Vein endothelial cell (primary cell): Measurements from ENCODE around the gene ZGRF1. TPM values are rescaled to one million over a fixed set of nuclear protein-coding genes. Genes with fewer than 3 reads are reported as not detected.

Experiments
- small RNA-seq: library from RNA; depleted of rRNA; stranded (forward); fragments of <200 nt; gene quantifications from one replicate; pipeline ENCODE3, GENCODE V24; 2012
- total RNA-seq: library from RNA; depleted of rRNA; stranded (reverse); fragments of >200 nt; gene quantifications from 2 replicates; pipeline ENCODE4 v1.2.3, GENCODE V29; 2012

Gene ZGRF1, protein sequence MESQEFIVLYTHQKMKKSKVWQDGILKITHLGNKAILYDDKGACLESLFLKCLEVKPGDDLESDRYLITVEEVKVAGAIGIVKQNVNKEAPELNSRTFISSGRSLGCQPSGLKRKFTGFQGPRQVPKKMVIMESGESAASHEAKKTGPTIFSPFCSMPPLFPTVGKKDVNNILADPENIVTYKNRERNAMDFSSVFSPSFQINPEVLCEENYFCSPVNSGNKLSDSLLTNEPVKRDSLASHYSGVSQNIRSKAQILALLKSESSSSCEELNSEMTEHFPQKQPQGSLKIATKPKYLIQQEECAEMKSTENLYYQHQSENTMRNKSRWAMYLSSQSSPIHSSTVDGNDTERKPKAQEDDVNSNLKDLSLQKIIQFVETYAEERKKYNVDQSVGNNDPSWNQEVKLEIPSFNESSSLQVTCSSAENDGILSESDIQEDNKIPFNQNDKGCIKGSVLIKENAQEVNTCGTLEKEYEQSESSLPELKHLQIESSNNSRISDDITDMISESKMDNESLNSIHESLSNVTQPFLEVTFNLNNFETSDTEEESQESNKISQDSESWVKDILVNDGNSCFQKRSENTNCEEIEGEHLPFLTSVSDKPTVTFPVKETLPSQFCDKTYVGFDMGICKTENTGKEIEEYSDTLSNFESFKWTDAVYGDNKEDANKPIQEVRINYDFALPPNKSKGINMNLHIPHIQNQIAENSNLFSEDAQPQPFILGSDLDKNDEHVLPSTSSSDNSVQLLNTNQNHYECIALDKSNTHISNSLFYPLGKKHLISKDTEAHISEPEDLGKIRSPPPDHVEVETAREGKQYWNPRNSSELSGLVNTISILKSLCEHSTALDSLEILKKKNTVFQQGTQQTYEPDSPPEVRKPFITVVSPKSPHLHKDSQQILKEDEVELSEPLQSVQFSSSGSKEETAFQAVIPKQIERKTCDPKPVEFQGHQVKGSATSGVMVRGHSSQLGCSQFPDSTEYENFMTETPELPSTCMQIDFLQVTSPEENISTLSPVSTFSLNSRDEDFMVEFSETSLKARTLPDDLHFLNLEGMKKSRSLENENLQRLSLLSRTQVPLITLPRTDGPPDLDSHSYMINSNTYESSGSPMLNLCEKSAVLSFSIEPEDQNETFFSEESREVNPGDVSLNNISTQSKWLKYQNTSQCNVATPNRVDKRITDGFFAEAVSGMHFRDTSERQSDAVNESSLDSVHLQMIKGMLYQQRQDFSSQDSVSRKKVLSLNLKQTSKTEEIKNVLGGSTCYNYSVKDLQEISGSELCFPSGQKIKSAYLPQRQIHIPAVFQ (N-terminal part only)
- total RNA-seq, result 8.2 and 17.4 TPM in 2 replicates

GRCh38 chr4:112636688-112637551 is at the start of gene ZGRF1, which contains the start of gene LARP7:
ZGRF1 (minus strand) TSS chr4:112636909; CDS start chr4:112633176, 3,733 bp downstream.
LARP7 (plus strand) TSS chr4:112637143; CDS start chr4:112644670, 7,527 bp downstream.

GRCh38 chr4:112516066-112516470 is 120.6 kb downstream of the ZGRF1 start, which contains the start of gene NEUROG2:
NEUROG2 (minus strand) TSS chr4:112516180; CDS start chr4:112515475, 705 bp downstream.

Small RNAs within 50 kb of the gene (small RNA-seq; reads per million reads assigned to genes)
- gene MIR302A (not detected), gene MIR302C (not detected), gene MIR302D (not detected), gene MIR367 (not detected)

Other genes with a start within 250 kb of the ZGRF1 start
- not detected in 2 replicates for gene NEUROG2, start 120.7 kb downstream of the ZGRF1 start, total RNA-seq
- gene LARP7, start 234 bp upstream of the ZGRF1 start, total RNA-seq, result 17.3 and 25.3 TPM in 2 replicates